Activated naive CD8-positive, alpha-beta T cell treated with anti-CD3 and anti-CD28 coated beads, Interleukin-2, amount 50 U/mL, for 24 hours (primary cell): ENCODE data around the gene HOXD4.

Experiments used
- ATAC-seq: fragments of 150-1000 bp; cut with Tn5 transposase; one replicate; pipeline ENCODE4 v1.10.0; 2021
- DNase-seq: peaks from one replicate; pipeline ENCODE4 v3.0.0; 2021
- H3K27ac Mint-ChIP-seq: one replicate; pipeline ENCODE4 v1.8.0; 2021; ENCODE audit warnings: mild to moderate bottlenecking, mixed read lengths
- H3K27me3 Mint-ChIP-seq: one replicate; pipeline ENCODE4 v1.8.0; 2021; ENCODE audit warnings: mixed read lengths
- H3K36me3 Mint-ChIP-seq: one replicate; pipeline ENCODE4 v1.8.0; 2021; ENCODE audit warnings: low read depth, mixed read lengths
- H3K4me1 Mint-ChIP-seq: one replicate; pipeline ENCODE4 v1.8.0; 2021; ENCODE audit warnings: mixed read lengths
- H3K4me3 Mint-ChIP-seq: one replicate; pipeline ENCODE4 v1.8.0; 2021; ENCODE audit warnings: mild to moderate bottlenecking, moderate library complexity, mixed read lengths
- H3K9me3 Mint-ChIP-seq: one replicate; pipeline ENCODE4 v1.8.0; 2021; ENCODE audit warnings: mixed read lengths

HOXD4 gene

GRCh38 chr2:176139661-176140512 is 11.5 kb upstream of the HOXD4 start:
- H3K4me3 Mint-ChIP-seq: no peak overlapping the region

GRCh38 chr2:176140513-176141317 is 10.6 kb upstream of the HOXD4 start:
- ATAC-seq (peak; percentile 81), DNase-seq (peak; percentile 78)
- Mint-ChIP-seq H3K36me3 (peaks cover 6% of the 10 kb centered on the region), H3K27me3 (peaks cover 78% of the 10 kb centered on the region), H3K4me3 (peak overlapping the region; percentile 14), H3K9me3 (peaks cover 4% of the 10 kb centered on the region), H3K27ac (no peak overlapping the region), H3K4me1 (peaks cover 20% of the 10 kb centered on the region)

More at GRCh38 chr2:176139661-176140512, 11.5 kb upstream of the HOXD4 start:
- Mint-ChIP-seq H3K36me3 (peaks cover 6% of the 10 kb centered on the region), H3K27ac (no peak overlapping the region), H3K27me3 (peaks cover 79% of the 10 kb centered on the region), H3K9me3 (peaks cover 8% of the 10 kb centered on the region), H3K4me1 (peaks cover 25% of the 10 kb centered on the region)
- DNase-seq: no peak
- ATAC-seq: no peak

- peaks cover 6% of the 10 kb centered on the region for H3K36me3 Mint-ChIP-seq
- H3K27ac Mint-ChIP-seq: no peak overlapping the region
- DNase-seq (no peak), ATAC-seq (no peak)
- H3K4me1 Mint-ChIP-seq: peaks cover 18% of the 10 kb centered on the region
- no peak overlapping the region for H3K4me3 Mint-ChIP-seq
- peaks cover 83% of the 10 kb centered on the region for H3K27me3 Mint-ChIP-seq
- H3K9me3 Mint-ChIP-seq: peaks cover 4% of the 10 kb centered on the region
Observed at GRCh38 chr2:176142281-176142680, 9.1 kb upstream of the HOXD4 start.

GRCh38 chr2:176145085-176145969 is 6.0 kb upstream of the HOXD4 start:
- no peak overlapping the region for H3K4me3 Mint-ChIP-seq
- H3K9me3 Mint-ChIP-seq: no peaks in the 10 kb centered on the region
- no peak for DNase-seq
- peaks cover 6% of the 10 kb centered on the region for H3K4me1 Mint-ChIP-seq
- H3K27me3 Mint-ChIP-seq: peaks cover 84% of the 10 kb centered on the region
- H3K36me3 Mint-ChIP-seq: no peaks in the 10 kb centered on the region
- no peak overlapping the region for H3K27ac Mint-ChIP-seq
- no peak for ATAC-seq

GRCh38 chr2:176146101-176146500 is 5.2 kb upstream of the HOXD4 start:
- DNase-seq (no peak), ATAC-seq (no peak)
- Mint-ChIP-seq H3K4me1 (peaks cover 2% of the 10 kb centered on the region), H3K9me3 (no peaks in the 10 kb centered on the region), H3K27me3 (peaks cover 88% of the 10 kb centered on the region), H3K27ac (no peak overlapping the region), H3K36me3 (no peaks in the 10 kb centered on the region), H3K4me3 (no peak overlapping the region)

GRCh38 chr2:176146645-176147044 is 4.7 kb upstream of the HOXD4 start:
- H3K27me3 Mint-ChIP-seq: peaks cover 88% of the 10 kb centered on the region
- no peak overlapping the region for H3K27ac Mint-ChIP-seq
- no peak for DNase-seq
- no peaks in the 10 kb centered on the region for H3K4me1 Mint-ChIP-seq
- H3K9me3 Mint-ChIP-seq: no peaks in the 10 kb centered on the region
- no peak overlapping the region for H3K4me3 Mint-ChIP-seq
- H3K36me3 Mint-ChIP-seq: no peaks in the 10 kb centered on the region
- ATAC-seq: no peak

GRCh38 chr2:176147210-176147799 is 4.0 kb upstream of the HOXD4 start:
- H3K36me3 Mint-ChIP-seq: no peaks in the 10 kb centered on the region
- H3K4me1 Mint-ChIP-seq: no peaks in the 10 kb centered on the region
- peaks cover 87% of the 10 kb centered on the region for H3K27me3 Mint-ChIP-seq
- no peaks in the 10 kb centered on the region for H3K9me3 Mint-ChIP-seq
- no peak overlapping the region for H3K27ac Mint-ChIP-seq
- DNase-seq: no peak
- no peak for ATAC-seq
- H3K4me3 Mint-ChIP-seq: no peak overlapping the region

- Mint-ChIP-seq H3K27me3 (peaks cover 90% of the 10 kb centered on the region), H3K4me3 (no peak overlapping the region)
Observed at GRCh38 chr2:176147800-176148496, 3.4 kb upstream of the HOXD4 start.

GRCh38 chr2:176148751-176149421 is 2.5 kb upstream of the HOXD4 start:
- peaks cover 3% of the 10 kb centered on the region for H3K4me1 Mint-ChIP-seq
- ATAC-seq: no peak
- no peaks in the 10 kb centered on the region for H3K9me3 Mint-ChIP-seq
- H3K27ac Mint-ChIP-seq: no peak overlapping the region
- no peak for DNase-seq
- H3K4me3 Mint-ChIP-seq: no peak overlapping the region
- peaks cover 91% of the 10 kb centered on the region for H3K27me3 Mint-ChIP-seq
- no peaks in the 10 kb centered on the region for H3K36me3 Mint-ChIP-seq

More at GRCh38 chr2:176147800-176148496, 3.4 kb upstream of the HOXD4 start:
- Mint-ChIP-seq H3K27ac (no peak overlapping the region), H3K36me3 (no peaks in the 10 kb centered on the region), H3K4me1 (peaks cover 3% of the 10 kb centered on the region), H3K9me3 (no peaks in the 10 kb centered on the region)
- DNase-seq (no peak), ATAC-seq (no peak)

- H3K27me3 Mint-ChIP-seq: peaks cover 94% of the 10 kb centered on the region
- no peak for ATAC-seq
- no peak for DNase-seq
- H3K9me3 Mint-ChIP-seq: no peaks in the 10 kb centered on the region
- H3K4me3 Mint-ChIP-seq: no peak overlapping the region
- H3K27ac Mint-ChIP-seq: no peak overlapping the region
- peaks cover 3% of the 10 kb centered on the region for H3K4me1 Mint-ChIP-seq
- H3K36me3 Mint-ChIP-seq: no peaks in the 10 kb centered on the region
Observed at GRCh38 chr2:176149481-176149938, 1.8 kb upstream of the HOXD4 start.

GRCh38 chr2:176149939-176150583 is 1.3 kb upstream of the HOXD4 start:
- no peaks in the 10 kb centered on the region for H3K9me3 Mint-ChIP-seq
- DNase-seq: no peak
- no peaks in the 10 kb centered on the region for H3K36me3 Mint-ChIP-seq
- no peak overlapping the region for H3K27ac Mint-ChIP-seq
- no peak overlapping the region for H3K4me3 Mint-ChIP-seq
- H3K27me3 Mint-ChIP-seq: peaks cover 93% of the 10 kb centered on the region
- peaks cover 3% of the 10 kb centered on the region for H3K4me1 Mint-ChIP-seq
- ATAC-seq: no peak

GRCh38 chr2:176150584-176151441 is 537 bp upstream of the HOXD4 start:
- Mint-ChIP-seq H3K9me3 (no peaks in the 10 kb centered on the region), H3K4me1 (peaks cover 3% of the 10 kb centered on the region), H3K27ac (no peak overlapping the region), H3K4me3 (no peak overlapping the region), H3K27me3 (peaks cover 93% of the 10 kb centered on the region), H3K36me3 (no peaks in the 10 kb centered on the region)
- no peak for ATAC-seq
- DNase-seq: no peak
